Epithelial cell of esophagus (primary cell): ENCODE results near the gene ZCCHC24.
A peak's percentile ranks its signal among the peaks of the same experiment; 100 is the strongest.

Experiments used
- DNase-seq: peaks from one replicate; pipeline ENCODE4 v3.0.0; 2010; ENCODE audit warnings: low read depth
- H3K4me3 ChIP-seq: 2 replicates; pipeline ENCODE4 v1.5.1; 2011; ENCODE audit warnings: mild to moderate bottlenecking, low read length, control low read depth
- CTCF ChIP-seq: IDR thresholded peaks from 2 replicates; pipeline ENCODE4 v1.5.1; 2011; ENCODE audit warnings: low read depth, mild to moderate bottlenecking, low read length, control low read depth, inconsistent platforms; ENCODE audit not compliant: insufficient read depth; ENCODE audit errors: missing control alignments

Gene ZCCHC24

GRCh38 chr10:79446758-79447084 is 1.3 kb upstream of the ZCCHC24 start:
- no peak overlapping the region for H3K4me3 ChIP-seq
- TF ChIP-seq CTCF, result no peak
- DNase-seq, result no peak

- DNase-seq, result no peak
- no peak for TF ChIP-seq CTCF
- H3K4me3 ChIP-seq, result peak overlapping the region; percentile 38
These were observed 743 bp upstream of the ZCCHC24 start for GRCh38 chr10:79445977-79446757.

GRCh38 chr10:79444199-79445119 is 965 bp downstream of the ZCCHC24 start:
- peak; percentile 38 for DNase-seq
- TF ChIP-seq CTCF, result no peak
- H3K4me3 ChIP-seq, result peak overlapping the region; percentile 41

GRCh38 chr10:79443338-79444198 is 1.9 kb downstream of the ZCCHC24 start:
- no peak for DNase-seq
- H3K4me3 ChIP-seq, result no peak overlapping the region
- no peak for TF ChIP-seq CTCF

- TF ChIP-seq CTCF, result no peak
- H3K4me3 ChIP-seq, result no peak overlapping the region
These were observed 3.0 kb downstream of the ZCCHC24 start for GRCh38 chr10:79442171-79443040.

GRCh38 chr10:79441433-79441832 is 4.0 kb downstream of the ZCCHC24 start:
- DNase-seq, result no peak
- TF ChIP-seq CTCF, result no peak
- no peak overlapping the region for H3K4me3 ChIP-seq

More at GRCh38 chr10:79442171-79443040, 3.0 kb downstream of the ZCCHC24 start:
- DNase-seq, result no peak
